ENCODE results near the gene IFTAP. TPM values are rescaled to one million over a fixed set of nuclear protein-coding genes. Genes with fewer than 3 reads are reported as not detected.
"Not testable (repeated sequence)": the region's sequence is repeated elsewhere in the genome, so short reads cannot be mapped to it uniquely, and the experiment has no call there.

The IFTAP gene
- total RNA-seq, 1 donor from 2014 or later = 31.0 TPM

DNA sequence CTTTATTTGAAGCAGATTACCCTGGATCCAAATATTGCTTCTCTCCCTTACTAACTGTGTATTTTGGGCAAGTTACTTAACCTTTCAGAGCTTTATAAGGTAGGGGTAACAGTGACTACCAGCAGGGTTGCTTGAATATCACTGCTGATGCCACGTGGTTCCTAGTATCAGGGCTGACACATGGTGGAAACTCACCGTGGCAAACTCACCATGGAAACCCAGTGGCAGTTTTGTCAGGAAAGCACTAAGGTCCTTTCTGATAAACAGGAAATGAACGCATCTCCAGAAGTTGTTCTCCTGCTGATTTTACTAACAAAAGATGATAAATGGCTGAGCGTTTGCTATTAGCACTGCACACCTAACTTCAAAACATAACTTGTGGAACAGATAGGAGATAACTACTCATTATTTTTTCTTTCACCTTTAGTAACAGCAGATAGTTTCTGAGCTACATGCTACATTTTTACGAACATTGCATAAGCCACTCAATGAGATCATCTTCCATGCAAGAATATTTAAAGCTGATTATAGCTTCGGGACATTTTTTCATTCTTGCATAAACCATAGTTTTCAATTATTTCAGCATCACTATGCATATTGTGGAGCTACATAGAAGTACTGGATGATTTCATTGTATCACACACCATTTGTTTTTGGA, 63.4 kb downstream of the IFTAP start:
- peaks cover 19% of the 10 kb centered on the region for H3K9me3 Mint-ChIP-seq
- no peak overlapping the region for H3K27ac Mint-ChIP-seq (ENCODE audit: unreplicated experiment)
- no peak for DNase-seq (ENCODE audit: low read depth, low spot score)
- peaks cover 41% of the 10 kb centered on the region for H3K36me3 Mint-ChIP-seq (ENCODE audit: low read depth)
- H3K4me3 Mint-ChIP-seq = no peak overlapping the region
- H3K4me1 Mint-ChIP-seq = no peaks in the 10 kb centered on the region
- TF ChIP-seq, protein P1, sequence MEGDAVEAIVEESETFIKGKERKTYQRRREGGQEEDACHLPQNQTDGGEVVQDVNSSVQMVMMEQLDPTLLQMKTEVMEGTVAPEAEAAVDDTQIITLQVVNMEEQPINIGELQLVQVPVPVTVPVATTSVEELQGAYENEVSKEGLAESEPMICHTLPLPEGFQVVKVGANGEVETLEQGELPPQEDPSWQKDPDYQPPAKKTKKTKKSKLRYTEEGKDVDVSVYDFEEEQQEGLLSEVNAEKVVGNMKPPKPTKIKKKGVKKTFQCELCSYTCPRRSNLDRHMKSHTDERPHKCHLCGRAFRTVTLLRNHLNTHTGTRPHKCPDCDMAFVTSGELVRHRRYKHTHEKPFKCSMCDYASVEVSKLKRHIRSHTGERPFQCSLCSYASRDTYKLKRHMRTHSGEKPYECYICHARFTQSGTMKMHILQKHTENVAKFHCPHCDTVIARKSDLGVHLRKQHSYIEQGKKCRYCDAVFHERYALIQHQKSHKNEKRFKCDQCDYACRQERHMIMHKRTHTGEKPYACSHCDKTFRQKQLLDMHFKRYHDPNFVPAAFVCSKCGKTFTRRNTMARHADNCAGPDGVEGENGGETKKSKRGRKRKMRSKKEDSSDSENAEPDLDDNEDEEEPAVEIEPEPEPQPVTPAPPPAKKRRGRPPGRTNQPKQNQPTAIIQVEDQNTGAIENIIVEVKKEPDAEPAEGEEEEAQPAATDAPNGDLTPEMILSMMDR (conservative IDR thresholded peaks at IDR 0.05) = no peak
- H3K27me3 Mint-ChIP-seq (ENCODE audit: low read depth) = no peaks in the 10 kb centered on the region

DNA sequence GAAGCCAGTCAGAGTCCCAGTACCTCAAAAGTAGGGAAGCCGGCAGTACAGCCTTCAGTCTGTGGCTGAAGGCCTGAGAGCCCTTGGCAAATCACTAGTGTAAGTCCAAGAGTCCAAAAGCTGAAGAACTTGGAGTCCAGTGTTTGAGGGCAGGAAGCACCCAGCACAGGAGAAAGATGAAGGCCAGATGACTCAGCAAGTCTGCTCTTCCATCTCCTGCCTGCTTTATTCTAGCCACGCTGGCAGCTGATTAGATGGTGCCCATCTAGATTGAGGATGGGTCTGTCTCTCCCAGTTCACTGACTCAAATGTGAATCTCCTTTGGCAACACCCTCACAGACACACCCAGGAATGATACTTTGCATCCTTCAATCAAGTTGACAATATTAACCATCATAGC, 67.1 kb downstream of the IFTAP start:
- H3K27me3 Mint-ChIP-seq (ENCODE audit: low read depth); H3K27ac Mint-ChIP-seq (ENCODE audit: unreplicated experiment); DNase-seq (ENCODE audit: low read depth, low spot score); H3K4me3 Mint-ChIP-seq; H3K4me1 Mint-ChIP-seq: not testable (repeated sequence)
- H3K9me3 Mint-ChIP-seq = peaks cover 25% of the 10 kb centered on the region
- H3K36me3 Mint-ChIP-seq (ENCODE audit: low read depth) = peaks cover 41% of the 10 kb centered on the region

DNA sequence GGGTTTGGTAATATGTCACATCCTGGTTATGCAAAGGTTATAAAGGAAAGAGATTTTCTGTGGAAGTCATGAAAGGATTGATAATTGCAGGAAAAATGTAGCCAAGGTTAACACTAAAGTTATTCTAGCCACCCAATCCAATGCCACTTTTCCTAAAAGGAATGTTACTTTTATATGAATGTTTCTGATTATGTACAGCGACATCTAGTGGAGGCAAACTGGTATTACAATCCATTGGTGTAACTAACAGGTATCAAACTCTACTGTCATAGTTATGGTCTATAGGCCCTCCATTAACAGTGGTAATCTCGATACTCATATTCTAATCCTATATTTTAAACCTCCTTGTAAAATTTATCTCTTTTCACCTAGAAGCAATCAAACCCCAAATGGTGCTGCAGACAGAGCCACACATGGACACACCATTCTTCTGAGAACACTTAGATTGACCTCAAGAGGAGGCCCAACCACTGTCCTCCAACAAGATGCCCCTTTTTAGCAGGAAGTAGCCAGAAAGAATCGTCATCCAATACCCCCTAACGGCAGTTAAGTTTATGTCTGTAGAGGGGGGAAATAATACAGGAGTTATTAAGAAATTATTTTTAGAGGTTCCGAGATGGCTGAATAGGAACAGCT, 78.6 kb downstream of the IFTAP start:
- H3K4me3 Mint-ChIP-seq = no peak overlapping the region
- peaks cover 46% of the 10 kb centered on the region for H3K36me3 Mint-ChIP-seq (ENCODE audit: low read depth)
- H3K27me3 Mint-ChIP-seq (ENCODE audit: low read depth) = no peaks in the 10 kb centered on the region
- no peaks in the 10 kb centered on the region for H3K4me1 Mint-ChIP-seq
- TF ChIP-seq, protein P1 (conservative IDR thresholded peaks at IDR 0.05) = peak; percentile 87
- no peak overlapping the region for H3K27ac Mint-ChIP-seq (ENCODE audit: unreplicated experiment)
- peaks cover 19% of the 10 kb centered on the region for H3K9me3 Mint-ChIP-seq
- DNase-seq (ENCODE audit: low read depth, low spot score) = peak; percentile 1

DNA sequence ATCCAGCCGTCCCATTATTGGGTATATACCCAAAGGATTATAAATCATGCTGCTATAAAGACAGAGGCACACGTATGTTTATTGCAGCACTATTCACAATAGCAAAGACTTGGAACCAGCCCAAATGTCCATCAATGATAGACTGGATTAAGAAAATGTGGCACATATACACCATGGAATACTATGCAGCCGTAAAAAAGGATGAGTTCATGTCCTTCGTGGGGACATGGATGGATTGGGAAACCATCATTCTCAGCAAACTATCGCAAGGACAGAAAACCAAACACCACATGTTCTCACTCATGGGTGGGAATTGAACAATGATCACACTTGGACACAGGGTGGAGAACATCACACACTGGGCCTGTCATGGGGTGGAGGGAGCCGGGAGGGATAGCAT, 85.2 kb downstream of the IFTAP start:
- peaks cover 29% of the 10 kb centered on the region for H3K36me3 Mint-ChIP-seq (ENCODE audit: low read depth)
- H3K27me3 Mint-ChIP-seq (ENCODE audit: low read depth); DNase-seq (ENCODE audit: low read depth, low spot score); H3K4me1 Mint-ChIP-seq; H3K4me3 Mint-ChIP-seq; H3K27ac Mint-ChIP-seq (ENCODE audit: unreplicated experiment): not testable (repeated sequence)
- peaks cover 16% of the 10 kb centered on the region for H3K9me3 Mint-ChIP-seq

DNA sequence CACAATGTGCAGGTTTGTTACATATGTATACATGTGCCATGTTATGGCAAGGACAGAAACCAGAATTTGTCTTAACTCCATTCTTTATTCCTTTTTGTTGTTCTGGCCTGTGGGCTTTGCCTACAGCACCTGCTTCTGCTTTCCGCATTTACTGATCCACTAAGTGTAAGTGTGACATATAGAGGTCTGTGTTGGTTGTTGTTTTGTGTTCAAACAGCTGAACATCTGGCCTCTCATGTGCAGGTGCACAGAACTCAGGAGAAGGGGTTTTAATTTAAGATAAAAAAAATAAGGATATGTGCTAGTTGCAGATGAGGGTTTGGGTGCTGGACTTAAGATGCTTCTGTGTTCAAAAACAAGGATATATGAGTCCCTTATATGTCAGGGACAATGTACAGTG, 89.5 kb downstream of the IFTAP start:
- no peak overlapping the region for H3K4me3 Mint-ChIP-seq
- TF ChIP-seq, protein P1 (conservative IDR thresholded peaks at IDR 0.05) = no peak
- peaks cover 8% of the 10 kb centered on the region for H3K27me3 Mint-ChIP-seq (ENCODE audit: low read depth)
- H3K36me3 Mint-ChIP-seq (ENCODE audit: low read depth) = peaks cover 3% of the 10 kb centered on the region
- H3K27ac Mint-ChIP-seq (ENCODE audit: unreplicated experiment) = no peak overlapping the region
- no peaks in the 10 kb centered on the region for H3K4me1 Mint-ChIP-seq
- DNase-seq (ENCODE audit: low read depth, low spot score) = no peak
- peaks cover 5% of the 10 kb centered on the region for H3K9me3 Mint-ChIP-seq

DNA sequence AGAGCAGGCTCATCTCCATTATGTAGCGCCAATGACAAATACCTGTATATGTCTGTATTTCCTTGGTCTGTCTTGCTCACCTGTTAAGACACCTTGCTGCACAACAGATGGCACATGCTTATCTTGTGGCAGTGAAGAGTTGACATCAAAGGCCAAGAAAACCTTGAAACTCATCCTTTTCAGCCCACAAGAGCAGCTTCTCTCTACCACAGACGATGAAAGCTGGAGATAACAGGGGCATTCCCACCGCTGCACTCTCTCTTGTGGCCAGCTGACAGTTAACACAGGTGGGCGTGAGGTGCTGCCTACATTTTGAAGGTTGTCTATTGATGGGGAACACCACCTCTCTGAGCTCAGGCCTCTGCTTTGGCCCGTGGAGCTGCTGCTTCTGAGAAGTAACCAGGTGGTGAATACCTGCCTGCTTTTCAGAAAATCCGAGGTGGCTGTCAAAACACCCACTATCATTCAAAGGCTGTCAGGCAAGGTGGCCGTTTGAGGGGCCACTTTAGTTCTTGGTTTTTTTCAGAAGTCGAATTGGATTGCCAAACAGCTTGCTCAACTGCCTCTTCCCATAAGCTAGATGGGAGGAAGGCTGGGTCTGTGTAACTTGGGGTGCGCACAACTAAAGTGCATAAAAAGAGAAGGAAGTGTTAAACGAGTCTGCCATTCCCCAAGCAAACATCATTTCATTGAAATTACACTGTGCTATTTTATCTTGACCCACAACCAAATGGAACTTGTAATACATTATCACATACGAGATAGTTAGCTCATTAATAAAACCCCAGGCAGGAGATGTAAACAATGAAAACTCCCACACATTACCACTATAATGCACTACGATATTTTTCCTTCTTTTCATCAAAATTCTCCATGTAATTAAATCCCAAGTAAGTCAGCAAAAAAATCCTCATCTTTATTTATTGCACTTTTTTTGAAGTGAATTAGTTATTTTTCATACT, 90.8 kb downstream of the IFTAP start:
- peaks cover 5% of the 10 kb centered on the region for H3K9me3 Mint-ChIP-seq
- H3K36me3 Mint-ChIP-seq (ENCODE audit: low read depth) = peaks cover 3% of the 10 kb centered on the region
- DNase-seq (ENCODE audit: low read depth, low spot score) = no peak
- peaks cover 10% of the 10 kb centered on the region for H3K27me3 Mint-ChIP-seq (ENCODE audit: low read depth)
- TF ChIP-seq, protein P1 (conservative IDR thresholded peaks at IDR 0.05) = no peak
- no peak overlapping the region for H3K27ac Mint-ChIP-seq (ENCODE audit: unreplicated experiment)
- H3K4me1 Mint-ChIP-seq = no peaks in the 10 kb centered on the region
- no peak overlapping the region for H3K4me3 Mint-ChIP-seq
